IPS DF 6.9 (cell line): ENCODE measurements around the gene RCAN1.

ENCODE experiments used
- DNase-seq: peaks from one replicate; pipeline ENCODE4 v3.0.0-alpha.2; 2013; ENCODE audit warnings: low read depth, low spot score
- H3K27ac ChIP-seq: one replicate; pipeline ENCODE4 v1.5.1; 2013; ENCODE audit warnings: low read length, control low read depth
- H3K27me3 ChIP-seq: 2 replicates; pipeline ENCODE4 v1.6.1; 2013; ENCODE audit warnings: mild to moderate bottlenecking, low read length; ENCODE audit not compliant: control insufficient read depth, insufficient read depth
- H3K36me3 ChIP-seq: 2 replicates; pipeline ENCODE4 v1.6.1; 2013; ENCODE audit warnings: low read length; ENCODE audit not compliant: control insufficient read depth, insufficient read depth
- H3K4me1 ChIP-seq: 2 replicates; pipeline ENCODE4 v1.6.1; 2013; ENCODE audit warnings: low read length; ENCODE audit not compliant: control insufficient read depth, insufficient read depth
- H3K4me3 ChIP-seq: 2 replicates; pipeline ENCODE4 v1.5.1; 2013; ENCODE audit warnings: mild to moderate bottlenecking, low read length
- H3K9me3 ChIP-seq: 2 replicates; pipeline ENCODE4 v1.6.1; 2013; ENCODE audit warnings: low read length, inconsistent platforms; ENCODE audit not compliant: control insufficient read depth, insufficient read depth
- WGBS: extraction: QIAGEN DNeasy Blood & Tissue Kit; methylation state at CpG from one replicate; pipeline ENCODE4 v1.1.7; 2013; ENCODE audit warnings: mixed read lengths, missing lambda C conversion rate; ENCODE audit not compliant: insufficient read length, insufficient coverage; 5-methylcytosine and 5-hydroxymethylcytosine counted together

The RCAN1 gene

GRCh38 chr21:34621434-34622350 is 6.8 kb upstream of the RCAN1 start:
- Histone ChIP-seq H3K36me3 (no peaks in the 10 kb centered on the region), H3K27ac (no peak overlapping the region), H3K27me3 (no peaks in the 10 kb centered on the region), H3K9me3 (no peaks in the 10 kb centered on the region), H3K4me1 (no peaks in the 10 kb centered on the region), H3K4me3 (no peak overlapping the region)
- no peak for DNase-seq
- WGBS = no CpG with 5 or more reads among the region's 4 CpGs

- H3K27me3 ChIP-seq = no peaks in the 10 kb centered on the region
- H3K4me3 ChIP-seq = no peak overlapping the region
- H3K9me3 ChIP-seq = no peaks in the 10 kb centered on the region
- H3K4me1 ChIP-seq = no peaks in the 10 kb centered on the region
- no CpG with 5 or more reads among the region's 8 CpGs for WGBS
- no peak overlapping the region for H3K27ac ChIP-seq
- no peaks in the 10 kb centered on the region for H3K36me3 ChIP-seq
- DNase-seq = no peak
Measured at GRCh38 chr21:34619841-34620665, 5.1 kb upstream of the RCAN1 start.

GRCh38 chr21:34618941-34619340 is 4.0 kb upstream of the RCAN1 start:
- no peak for DNase-seq
- no CpG with 5 or more reads among the region's 1 CpG for WGBS
- H3K36me3 ChIP-seq = no peaks in the 10 kb centered on the region
- no peak overlapping the region for H3K27ac ChIP-seq
- peaks cover 3% of the 10 kb centered on the region for H3K27me3 ChIP-seq
- no peak overlapping the region for H3K4me3 ChIP-seq
- H3K9me3 ChIP-seq = no peaks in the 10 kb centered on the region
- H3K4me1 ChIP-seq = no peaks in the 10 kb centered on the region

GRCh38 chr21:34617753-34618339 is 2.9 kb upstream of the RCAN1 start:
- no CpG with 5 or more reads among the region's 8 CpGs for WGBS
- Histone ChIP-seq H3K27ac (no peak overlapping the region), H3K36me3 (no peaks in the 10 kb centered on the region), H3K27me3 (peaks cover 6% of the 10 kb centered on the region), H3K4me3 (no peak overlapping the region), H3K4me1 (no peaks in the 10 kb centered on the region), H3K9me3 (no peaks in the 10 kb centered on the region)
- DNase-seq = no peak

- WGBS = no CpG with 5 or more reads among the region's 8 CpGs
- no peak for DNase-seq
- no peak overlapping the region for H3K4me3 ChIP-seq
- H3K27ac ChIP-seq = no peak overlapping the region
- peaks cover 6% of the 10 kb centered on the region for H3K27me3 ChIP-seq
- no peaks in the 10 kb centered on the region for H3K36me3 ChIP-seq
- H3K4me1 ChIP-seq = no peaks in the 10 kb centered on the region
- H3K9me3 ChIP-seq = no peaks in the 10 kb centered on the region
Measured at GRCh38 chr21:34615487-34615814, 538 bp upstream of the RCAN1 start.

- Histone ChIP-seq H3K27me3 (peaks cover 6% of the 10 kb centered on the region), H3K36me3 (no peaks in the 10 kb centered on the region), H3K4me3 (peak overlapping the region; percentile 72; the same call in 1 of the 2 replicates), H3K27ac (no peak overlapping the region), H3K9me3 (no peaks in the 10 kb centered on the region), H3K4me1 (no peaks in the 10 kb centered on the region)
- WGBS = no CpG with 5 or more reads among the region's 43 CpGs
- DNase-seq = no peak
Measured at GRCh38 chr21:34613679-34614627, 960 bp downstream of the RCAN1 start.

- DNase-seq = no peak
- WGBS = no CpG with 5 or more reads among the region's 2 CpGs
Measured at GRCh38 chr21:34612557-34612956, 2.4 kb downstream of the RCAN1 start.

GRCh38 chr21:34612056-34612455 is 2.9 kb downstream of the RCAN1 start:
- DNase-seq = no peak
- Histone ChIP-seq H3K36me3 (no peaks in the 10 kb centered on the region), H3K4me1 (no peaks in the 10 kb centered on the region), H3K4me3 (no peak overlapping the region), H3K27me3 (peaks cover 6% of the 10 kb centered on the region), H3K27ac (no peak overlapping the region), H3K9me3 (no peaks in the 10 kb centered on the region)
- no CpG with 5 or more reads among the region's 3 CpGs for WGBS

More at GRCh38 chr21:34612557-34612956, 2.4 kb downstream of the RCAN1 start:
- H3K27ac ChIP-seq = no peak overlapping the region
- H3K27me3 ChIP-seq = peaks cover 6% of the 10 kb centered on the region
- H3K9me3 ChIP-seq = no peaks in the 10 kb centered on the region
- H3K4me3 ChIP-seq = no peak overlapping the region
- H3K4me1 ChIP-seq = no peaks in the 10 kb centered on the region
- H3K36me3 ChIP-seq = no peaks in the 10 kb centered on the region

- H3K36me3 ChIP-seq = no peaks in the 10 kb centered on the region
- WGBS = no CpG with 5 or more reads among the region's 3 CpGs
- no peak for DNase-seq
- H3K27me3 ChIP-seq = peaks cover 6% of the 10 kb centered on the region
- H3K27ac ChIP-seq = no peak overlapping the region
- H3K4me1 ChIP-seq = no peaks in the 10 kb centered on the region
- no peak overlapping the region for H3K4me3 ChIP-seq
- no peaks in the 10 kb centered on the region for H3K9me3 ChIP-seq
Measured at GRCh38 chr21:34611528-34611927, 3.4 kb downstream of the RCAN1 start.
